ENCODE results near the gene CNPPD1.
A peak's percentile ranks its signal among the peaks of the same experiment; 100 is the strongest.

Gene CNPPD1

GRCh38 chr2:219178377-219179175 is 1.9 kb upstream of the CNPPD1 start:
- DNase-seq, result no peak

GRCh38 chr2:219177552-219178376 is 1.0 kb upstream of the CNPPD1 start, which contains the start of gene RETREG2:
RETREG2 (plus strand) TSS chr2:219178275; CDS start chr2:219178353, 78 bp downstream.
- DNase-seq, result peak; percentile 84 to 89

- DNase-seq, result no peak
Measured at GRCh38 chr2:219175928-219176817, 552 bp downstream of the CNPPD1 start.

GRCh38 chr2:219175486-219175885 is 1.2 kb downstream of the CNPPD1 start:
- no peak for DNase-seq

GRCh38 chr2:219174801-219175200 is 1.9 kb downstream of the CNPPD1 start:
- DNase-seq, result no peak

- no peak for DNase-seq
Measured at GRCh38 chr2:219174146-219174545, 2.6 kb downstream of the CNPPD1 start.

GRCh38 chr2:219173176-219173575 is 3.5 kb downstream of the CNPPD1 start:
- no peak for DNase-seq

- DNase-seq, result no peak
Measured at GRCh38 chr2:219172231-219173154, 4.2 kb downstream of the CNPPD1 start.

- DNase-seq, result peak in 1 of 2 experiments; percentile 24
Measured at GRCh38 chr2:219171231-219171651, 5.5 kb downstream of the CNPPD1 start.

GRCh38 chr2:219169930-219170654 is 6.6 kb downstream of the CNPPD1 start, which contains the start of gene SLC23A3:
SLC23A3 (minus strand) TSS chr2:219170029; CDS start chr2:219169984, 45 bp downstream.
- no peak for DNase-seq

GRCh38 chr2:219168932-219169331 is 7.8 kb downstream of the CNPPD1 start:
- DNase-seq, result no peak

GRCh38 chr2:219168526-219168925 is 8.2 kb downstream of the CNPPD1 start:
- DNase-seq, result no peak

GRCh38 chr2:219167997-219168396 is 8.7 kb downstream of the CNPPD1 start:
- no peak for DNase-seq

GRCh38 chr2:219165058-219165911 is 11.4 kb downstream of the CNPPD1 start:
- no peak for DNase-seq

- no peak for DNase-seq
Measured at GRCh38 chr2:219163156-219163555, 13.6 kb downstream of the CNPPD1 start.

GRCh38 chr2:219161097-219161496 is 15.6 kb downstream of the CNPPD1 start:
- no peak for DNase-seq

- peak; percentile 87 to 89 for DNase-seq
Measured at GRCh38 chr2:219160186-219161017, 16.3 kb downstream of the CNPPD1 start, which contains the start of gene NHEJ1. NHEJ1 (minus strand) TSS chr2:219160815; CDS start chr2:219158362, 2,453 bp downstream.

GRCh38 chr2:219159771-219160185 is 16.9 kb downstream of the CNPPD1 start:
- no peak for DNase-seq

GRCh38 chr2:219158586-219158985 is 18.1 kb downstream of the CNPPD1 start:
- DNase-seq, result no peak

All from NCI-H1930 (cell line).